Activated naive CD4-positive, alpha-beta T cell treated with anti-CD3 and anti-CD28 coated beads, Interleukin-2, amount 50 U/mL, for 72 hours (primary cell): ENCODE measurements around the gene PILRA. TPM values are rescaled to one million over a fixed set of nuclear protein-coding genes. Genes with fewer than 3 reads are reported as not detected.
"Not testable (repeated sequence)": the region's sequence is repeated elsewhere in the genome, so short reads cannot be mapped to it uniquely, and the experiment has no call there.

Experiments
- ATAC-seq, 2 donors: fragments of 150-1000 bp; cut with Tn5 transposase; 2 replicates each; pipeline ENCODE4 v1.10.0; 2021; ENCODE audit warnings: mild to moderate bottlenecking in 2 of 2, moderate library complexity in 2 of 2
- DNase-seq, 2 donors: peaks; one replicate each; pipeline ENCODE4 v3.0.0; 2021 to 2022; ENCODE audit warnings: low spot score in 2 of 2
- H3K27ac Mint-ChIP-seq, 2 donors: one replicate each; pipeline ENCODE4 v1.8.0; 2022; ENCODE audit warnings: mild to moderate bottlenecking in 2 of 2, mixed read lengths in 2 of 2
- H3K36me3 Mint-ChIP-seq, 2 donors: one replicate each; pipeline ENCODE4 v1.8.0; 2022; ENCODE audit warnings: mixed read lengths in 2 of 2
- H3K9me3 Mint-ChIP-seq, 2 donors: one replicate each; pipeline ENCODE4 v1.8.0; 2022; ENCODE audit warnings: mixed read lengths in 2 of 2
- total RNA-seq, 2 donors: library from RNA; stranded (reverse); gene quantifications; one replicate each; pipeline ENCODE4 v1.2.3, GENCODE V29; 2022

PILRA gene
- total RNA-seq, 2 donors from 2014 or later, result 0.84 to 11.5 TPM

GRCh38 chr7:100433276-100433591, 59.9 kb downstream of the PILRA start:
- peak overlapping the region; percentile 44 to 94 for H3K27ac Mint-ChIP-seq
- H3K36me3 Mint-ChIP-seq, result peaks cover 40 to 46% of the 10 kb centered on the region in 2 donors
- ATAC-seq (no peak), DNase-seq (no peak)
- H3K9me3 Mint-ChIP-seq, result no peaks in the 10 kb centered on the region

- no peak for ATAC-seq
- Mint-ChIP-seq H3K27ac (peak overlapping the region; percentile 90 to 94), H3K36me3 (peaks cover 40 to 43% of the 10 kb centered on the region in 2 donors), H3K9me3 (no peaks in the 10 kb centered on the region)
- DNase-seq, result peak in 1 of 2 donors; percentile 40
Observed at GRCh38 chr7:100433592-100434296, 60.5 kb downstream of the PILRA start.

- ATAC-seq (no peak), DNase-seq (peak in 1 of 2 donors; percentile 55)
- Mint-ChIP-seq H3K27ac (peak overlapping the region; percentile 94 to 95), H3K9me3 (no peaks in the 10 kb centered on the region), H3K36me3 (peaks cover 36 to 38% of the 10 kb centered on the region in 2 donors)
Observed at GRCh38 chr7:100434297-100435144, 61.2 kb downstream of the PILRA start.

- H3K27ac Mint-ChIP-seq, result peak overlapping the region; percentile 94 to 95
- peak; percentile 24 to 41 for ATAC-seq
Observed at GRCh38 chr7:100435401-100436304, 62.4 kb downstream of the PILRA start.

GRCh38 chr7:100437150-100438100, 64.1 kb downstream of the PILRA start:
- Mint-ChIP-seq H3K36me3 (peaks cover 26 to 31% of the 10 kb centered on the region in 2 donors), H3K27ac (peak overlapping the region in 1 of 2 donors; percentile 94), H3K9me3 (no peaks in the 10 kb centered on the region)
- ATAC-seq (no peak), DNase-seq (peak in 1 of 2 donors; percentile 56)

More at GRCh38 chr7:100435401-100436304, 62.4 kb downstream of the PILRA start:
- no peaks in the 10 kb centered on the region for H3K9me3 Mint-ChIP-seq
- peak; percentile 42 to 58 for DNase-seq
- H3K36me3 Mint-ChIP-seq, result peaks cover 31 to 35% of the 10 kb centered on the region in 2 donors

GRCh38 chr7:100438172-100438571, 64.9 kb downstream of the PILRA start:
- H3K36me3 Mint-ChIP-seq, result peaks cover 26 to 30% of the 10 kb centered on the region in 2 donors
- no peaks in the 10 kb centered on the region for H3K9me3 Mint-ChIP-seq
- DNase-seq, result no peak
- peak overlapping the region in 1 of 2 donors; percentile 2 for H3K27ac Mint-ChIP-seq
- ATAC-seq, result no peak

GRCh38 chr7:100438731-100439130, 65.4 kb downstream of the PILRA start:
- not testable (repeated sequence) for H3K9me3 Mint-ChIP-seq, ATAC-seq, H3K27ac Mint-ChIP-seq
- peaks cover 24 to 25% of the 10 kb centered on the region in 2 donors for H3K36me3 Mint-ChIP-seq
- peak in 1 of 2 donors; percentile 44 for DNase-seq

- not testable (repeated sequence) for H3K9me3 Mint-ChIP-seq, ATAC-seq, H3K27ac Mint-ChIP-seq
- peak in 1 of 2 donors; percentile 44 for DNase-seq
- H3K36me3 Mint-ChIP-seq, result peaks cover 19 to 20% of the 10 kb centered on the region in 2 donors
Observed at GRCh38 chr7:100439244-100439643, 66.0 kb downstream of the PILRA start.

- Mint-ChIP-seq H3K9me3 (no peaks in the 10 kb centered on the region), H3K36me3 (no peaks in the 10 kb centered on the region), H3K27ac (peak overlapping the region in 1 of 2 donors; percentile 77)
- DNase-seq, result peak in 1 of 2 donors; percentile 52
- ATAC-seq, result peak in 1 of 2 donors; percentile 9
Observed at GRCh38 chr7:100441641-100442535, 68.6 kb downstream of the PILRA start.

GRCh38 chr7:100443096-100443840, 70.0 kb downstream of the PILRA start:
- ATAC-seq (no peak), DNase-seq (peak in 1 of 2 donors; percentile 42)
- H3K36me3 Mint-ChIP-seq, result no peaks in the 10 kb centered on the region
- peak overlapping the region; percentile 19 to 84 for H3K27ac Mint-ChIP-seq
- no peaks in the 10 kb centered on the region for H3K9me3 Mint-ChIP-seq

GRCh38 chr7:100444311-100445278, 71.3 kb downstream of the PILRA start:
- Mint-ChIP-seq H3K9me3 (no peaks in the 10 kb centered on the region), H3K27ac (peak overlapping the region; percentile 50 to 84), H3K36me3 (no peaks in the 10 kb centered on the region)
- peak; percentile 51 to 91 for ATAC-seq
- peak in 1 of 2 donors; percentile 53 for DNase-seq

GRCh38 chr7:100446040-100446439, 72.8 kb downstream of the PILRA start:
- DNase-seq, result no peak
- no peaks in the 10 kb centered on the region for H3K36me3 Mint-ChIP-seq
- ATAC-seq, result no peak
- peak overlapping the region in 1 of 2 donors; percentile 28 for H3K27ac Mint-ChIP-seq
- H3K9me3 Mint-ChIP-seq, result no peaks in the 10 kb centered on the region

GRCh38 chr7:100447363-100447762, 74.1 kb downstream of the PILRA start:
- not testable (repeated sequence) for DNase-seq, H3K27ac Mint-ChIP-seq, ATAC-seq, H3K9me3 Mint-ChIP-seq, H3K36me3 Mint-ChIP-seq
